Endothelial cell of umbilical vein (primary cell): ENCODE results near the gene SLC7A8. TPM values are rescaled to one million over a fixed set of nuclear protein-coding genes. Genes with fewer than 3 reads are reported as not detected.

ENCODE experiments used
- BruUV-seq: library from RNA; stranded (reverse); fragments of 400-500 nt; replicated peaks from 2 replicates; lab custom pipeline; 2021; lab: Mats Ljungman, UMichigan
- CTCF ChIA-PET: fragments of 300-600, 350-600 bp; sonication (Branson Sonifier 250); formaldehyde crosslinking; loops from one replicate; lab custom pipeline; 2021; ENCODE audit warnings: antibody characterized with exemption, inconsistent platforms; lab: Charles Lee
- POLR2A ChIA-PET: fragments of 300-600, 350-600 bp; sonication (Branson Sonifier 250); formaldehyde crosslinking; loops from one replicate; lab custom pipeline; 2021; ENCODE audit warnings: antibody characterized with exemption, inconsistent platforms; lab: Charles Lee
- DNase-seq: peaks from one replicate; pipeline ENCODE4 v3.0.0-alpha.2; 2011; ENCODE audit warnings: low read depth, low spot score
- FAIRE-seq: peaks from 2 replicates; lab custom pipeline; 2011; peaks lifted over from hg19 to GRCh38; lab: Jason Lieb, UNC
- H2AFZ ChIP-seq: 2 replicates; pipeline ENCODE4 v1.6.0; 2012; ENCODE audit warnings: low read depth, low read length, control low read depth, inconsistent platforms
- H3K27ac ChIP-seq: 2 replicates; pipeline ENCODE4 v1.5.1; 2011; ENCODE audit warnings: low read depth, mild to moderate bottlenecking, control low read depth, low read length, moderate library complexity; ENCODE audit not compliant: insufficient read depth
- H3K27me3 ChIP-seq, 2 experiments: 2 replicates each; pipeline versions ENCODE4 v1.6.0 to v1.6.1; 2011; ENCODE audit warnings: low read length in 2 of 2, mixed read lengths in 1 of 2; ENCODE audit not compliant: control insufficient read depth in 2 of 2, insufficient read depth in 2 of 2
- H3K36me3 ChIP-seq, 2 experiments: 2 replicates in 1 of 2; 3 replicates in 1 of 2; pipeline ENCODE4 v1.5.1; 2011; ENCODE audit warnings: low read length in 2 of 2, mild to moderate bottlenecking in 1 of 2, moderate library complexity in 1 of 2; ENCODE audit not compliant: control insufficient read depth in 2 of 2, insufficient read depth in 2 of 2; ENCODE audit errors: extremely low read depth in 1 of 2
- H3K4me1 ChIP-seq: 3 replicates; pipeline ENCODE4 v1.5.1; 2011; ENCODE audit warnings: mild to moderate bottlenecking, low read length; ENCODE audit not compliant: control insufficient read depth, insufficient read depth; ENCODE audit errors: extremely low read depth
- H3K4me2 ChIP-seq: 2 replicates; pipeline ENCODE4 v1.6.1; 2011; ENCODE audit warnings: low read length, control low read depth, mixed read lengths; ENCODE audit not compliant: insufficient read depth
- H3K4me3 ChIP-seq, 3 experiments: fragments of 200-600 bp in 1 of 3; sonication (generic), shearing (Covaris generic) in 1 of 3; replicated peaks in 1 of 3; 2 replicates each; pipeline ENCODE4 v1.5.1; 2011 to 2016; ENCODE audit warnings: control low read depth in 3 of 3, low read length in 3 of 3, mild to moderate bottlenecking in 2 of 3, inconsistent platforms in 1 of 3, low read depth in 1 of 3, moderate library complexity in 1 of 3; ENCODE audit not compliant: insufficient read depth in 1 of 3
- H3K79me2 ChIP-seq: 2 replicates; pipeline ENCODE4 v1.6.0; 2012; ENCODE audit warnings: low read length, inconsistent platforms; ENCODE audit not compliant: control insufficient read depth, insufficient read depth
- H3K9ac ChIP-seq: replicated peaks from 2 replicates; pipeline ENCODE3; 2011; ENCODE audit warnings: low read length, control low read depth; ENCODE audit not compliant: insufficient read depth; ENCODE audit errors: extremely low read depth
- H3K9me1 ChIP-seq: replicated peaks from 3 replicates; pipeline ENCODE4 v1.6.0; 2011; ENCODE audit warnings: mild to moderate bottlenecking, low read length; ENCODE audit not compliant: control insufficient read depth, insufficient read depth; ENCODE audit errors: extremely low read depth
- H3K9me3 ChIP-seq: replicated peaks from 2 replicates; pipeline ENCODE4 v1.5.1; 2012; ENCODE audit warnings: low read length, inconsistent platforms; ENCODE audit not compliant: control insufficient read depth, insufficient read depth
- H4K20me1 ChIP-seq: replicated peaks from 2 replicates; pipeline ENCODE3; 2011; ENCODE audit warnings: mild to moderate bottlenecking, low read length; ENCODE audit not compliant: control insufficient read depth, insufficient read depth; ENCODE audit errors: extremely low read depth
- CTCF ChIP-seq, 2 donors: IDR thresholded peaks; 1 replicate in 1 of 2; 2 replicates in 1 of 2; pipeline ENCODE4 v1.5.1; 2011; ENCODE audit warnings: low read length in 2 of 2, mild to moderate bottlenecking in 2 of 2, moderate library complexity in 2 of 2, control low read depth in 1 of 2, inconsistent platforms in 1 of 2, low read depth in 1 of 2; ENCODE audit not compliant: insufficient read depth in 1 of 2; ENCODE audit errors: extremely low read depth in 1 of 2
- EZH2 ChIP-seq: IDR thresholded peaks from 2 replicates; pipeline ENCODE4 v1.6.1; 2012; ENCODE audit warnings: borderline replicate concordance, low read depth, mild to moderate bottlenecking, moderate library complexity, low read length, inconsistent platforms; ENCODE audit not compliant: severe bottlenecking
- GATA2 ChIP-seq: IDR thresholded peaks from 2 replicates; pipeline ENCODE4 v1.7.0; 2011; ENCODE audit warnings: low read depth, mild to moderate bottlenecking, moderate library complexity, mixed read lengths, low read length; ENCODE audit not compliant: insufficient read length, insufficient read depth
- JUN ChIP-seq: IDR thresholded peaks from 2 replicates; pipeline ENCODE4 v1.6.1; 2011; ENCODE audit warnings: borderline replicate concordance, low read depth; ENCODE audit not compliant: insufficient read length, insufficient read depth
- MAX ChIP-seq: IDR thresholded peaks from 2 replicates; pipeline ENCODE4 v1.6.1; 2011; ENCODE audit not compliant: insufficient read depth, insufficient read length
- MYC ChIP-seq: IDR thresholded peaks from one replicate; pipeline ENCODE4 v1.6.1; 2011; ENCODE audit warnings: mild to moderate bottlenecking, low read depth, low read length
- POLR2A ChIP-seq: IDR thresholded peaks from 2 replicates; pipeline ENCODE4 v1.6.1; 2012; ENCODE audit warnings: low read depth, mild to moderate bottlenecking, control low read depth, low read length
- POLR2AphosphoS5 ChIP-seq: IDR thresholded peaks from 2 replicates; pipeline ENCODE4 v1.6.1; 2012; ENCODE audit warnings: low read depth, mild to moderate bottlenecking, control low read depth, low read length, moderate library complexity; ENCODE audit not compliant: insufficient read depth
- dilution Hi-C: fragments of 300-500 bp; cut with MboI; formaldehyde crosslinking; loops from one replicate; pipeline ENCODE4 v1.15.0; 2019; ENCODE audit warnings: low sequenced_read_pairs; ENCODE audit not compliant: extremely low pct_ligation_motif_present
- intact Hi-C: fragments of 100-400 bp; cut with micrococcal nuclease; formaldehyde crosslinking; loops from one replicate; pipeline ENCODE4 v1.10.0; 2022
- polyA plus RNA-seq, 4 experiments: library from polyadenylated mRNA; depleted of rRNA in 3 of 4; stranded (reverse) in 3 of 4; unstranded in 1 of 4; fragments of >200 nt; gene quantifications; 2 replicates each; pipeline versions ENCODE4 v1.2.1 to v1.2.3, GENCODE V29; 2011 to 2012; ENCODE audit warnings: missing spikeins in 1 of 4
- total RNA-seq: library from RNA; stranded (reverse); gene quantifications from 2 replicates; pipeline ENCODE4 v1.2.3, GENCODE V29; 2021

Gene SLC7A8
- total and polyA plus RNA-seq, 2 donors (not counting 3 experiments of a cell fraction or from before 2014, with no cell fraction given), result 0.76 to 1.1 TPM

GRCh38 chr14:23181946-23182345 is 1.5 kb downstream of the SLC7A8 start:
- Histone ChIP-seq H3K36me3 (no peaks in the 10 kb centered on the region), H3K79me2 (no peaks in the 10 kb centered on the region), H4K20me1 (no peaks in the 10 kb centered on the region), H3K27me3 (peaks cover 10 to 20% of the 10 kb centered on the region in 2 experiments), H3K4me2 (no peak overlapping the region), H3K4me3 (no peak overlapping the region), H3K27ac (no peak overlapping the region), H3K9ac (no peak overlapping the region), H3K4me1 (peaks cover 23% of the 10 kb centered on the region), H3K9me3 (no peaks in the 10 kb centered on the region), H2AFZ (no peak overlapping the region), H3K9me1 (no peaks in the 10 kb centered on the region)
- ChIA-PET CTCF (interaction anchor here (1.0 to 25.6 kb wide), 6 partner anchors 27 to 113 kb away, joined by 3 to 1289 read pairs (median 4); partner anchors contain the start of gene CEBPE), POLR2A (no interaction called here)
- DNase-seq, result no peak
- FAIRE-seq, result no peak
- intact Hi-C loops (loop anchor here (2.0 to 10.0 kb wide), 2 partner anchors 27 to 197 kb away; partner anchors contain the start of gene AJUBA), dilution Hi-C loops (no loop called here)
- TF ChIP-seq EZH2 (no peak), JUN (no peak), POLR2AphosphoS5 (no peak)
- no TSS peak for BruUV-seq

- Histone ChIP-seq H3K4me1 (peaks cover 23% of the 10 kb centered on the region), H4K20me1 (no peaks in the 10 kb centered on the region), H3K9ac (no peak overlapping the region), H3K79me2 (no peaks in the 10 kb centered on the region), H3K36me3 (no peaks in the 10 kb centered on the region), H2AFZ (no peak overlapping the region), H3K9me1 (no peaks in the 10 kb centered on the region), H3K4me2 (no peak overlapping the region), H3K9me3 (no peaks in the 10 kb centered on the region), H3K4me3 (no peak overlapping the region), H3K27ac (no peak overlapping the region), H3K27me3 (peaks cover 10 to 20% of the 10 kb centered on the region in 2 experiments)
- no TSS peak for BruUV-seq
- DNase-seq (no peak), FAIRE-seq (no peak)
- intact Hi-C loops (loop anchor here (10.0 kb wide), 1 partner anchor 197 kb away; the partner anchor contains the start of gene AJUBA), dilution Hi-C loops (no loop called here)
- TF ChIP-seq JUN (no peak), POLR2AphosphoS5 (no peak), MAX (no peak), MYC (no peak), GATA2 (no peak), POLR2A (no peak), CTCF (IDR thresholded peaks at IDR 0.05; ENCODE audit: extremely low read depth in 1 of 2, insufficient read depth in 1 of 2, low read depth in 1 of 2, low read length in 2 of 2) (no peak)
- CTCF ChIA-PET, result interaction anchor here (1.0 to 25.6 kb wide), 5 partner anchors 26 to 113 kb away, joined by 3 to 1289 read pairs (median 3); partner anchors contain the start of gene CEBPE
- POLR2A ChIA-PET, result interaction anchor here (0.7 kb wide), 1 partner anchor 86 kb away, joined by 3 read pairs; the partner anchor contains the start of genes ACIN1 and C14orf119
These were observed 2.0 kb downstream of the SLC7A8 start for GRCh38 chr14:23181453-23181852.
